GM21619 (cell line): ENCODE results near the gene CALN1.
"Not testable (repeated sequence)": the region's sequence is repeated elsewhere in the genome, so short reads cannot be mapped to it uniquely, and the experiment has no call there.

Experiments used
- ATAC-seq: cut with Tn5 transposase; IDR thresholded peaks from one replicate; pipeline ENCODE4 v1.9.1; 2021; ENCODE audit not compliant: unreplicated experiment

CALN1 gene

GRCh38 chr7:71990138-71990462 lies 422.0 kb downstream of the CALN1 start:
- no peak for ATAC-seq

GRCh38 chr7:71988201-71988600 lies 423.9 kb downstream of the CALN1 start:
- no peak for ATAC-seq

GRCh38 chr7:71987200-71987767 lies 424.9 kb downstream of the CALN1 start:
- no peak for ATAC-seq

GRCh38 chr7:71984348-71984747 lies 427.8 kb downstream of the CALN1 start:
- ATAC-seq, result no peak

GRCh38 chr7:71982851-71983250 lies 429.3 kb downstream of the CALN1 start:
- no peak for ATAC-seq

GRCh38 chr7:71976645-71977044 lies 435.5 kb downstream of the CALN1 start:
- ATAC-seq, result no peak

- no peak for ATAC-seq
Measured at GRCh38 chr7:71974611-71975010, 437.5 kb downstream of the CALN1 start.

- no peak for ATAC-seq
Measured at GRCh38 chr7:71972534-71972933, 439.6 kb downstream of the CALN1 start.

- no peak for ATAC-seq
Measured at GRCh38 chr7:71970725-71971124, 441.4 kb downstream of the CALN1 start.

- ATAC-seq, result no peak
Measured at GRCh38 chr7:71962636-71963035, 449.5 kb downstream of the CALN1 start.

- ATAC-seq, result no peak
Measured at GRCh38 chr7:71961283-71961682, 450.9 kb downstream of the CALN1 start.

GRCh38 chr7:71942115-71942514 lies 470.0 kb downstream of the CALN1 start:
- ATAC-seq, result no peak

- no peak for ATAC-seq
Measured at GRCh38 chr7:71937840-71938371, 474.2 kb downstream of the CALN1 start.

- ATAC-seq, result no peak
Measured at GRCh38 chr7:71935674-71936073, 476.5 kb downstream of the CALN1 start.

GRCh38 chr7:71933426-71933825 lies 478.7 kb downstream of the CALN1 start:
- ATAC-seq, result no peak

- ATAC-seq, result no peak
Measured at GRCh38 chr7:71925663-71926062, 486.5 kb downstream of the CALN1 start.

- ATAC-seq, result not testable (repeated sequence)
Measured at GRCh38 chr7:71914204-71914603, 497.9 kb downstream of the CALN1 start.

GRCh38 chr7:71912476-71912875 lies 499.7 kb downstream of the CALN1 start:
- no peak for ATAC-seq

GRCh38 chr7:71911051-71911450 lies 501.1 kb downstream of the CALN1 start:
- no peak for ATAC-seq

GRCh38 chr7:71905821-71906220 lies 506.3 kb downstream of the CALN1 start:
- ATAC-seq, result no peak

- ATAC-seq, result no peak
Measured at GRCh38 chr7:71904484-71904883, 507.7 kb downstream of the CALN1 start.

GRCh38 chr7:71900556-71900955 lies 511.6 kb downstream of the CALN1 start:
- ATAC-seq, result no peak

- no peak for ATAC-seq
Measured at GRCh38 chr7:71896535-71896934, 515.6 kb downstream of the CALN1 start.
